HG03097 (cell line): ENCODE results near the gene HMGA1.

Experiments used
- ATAC-seq: cut with Tn5 transposase; IDR thresholded peaks from one replicate; pipeline ENCODE4 v1.9.1; 2021; ENCODE audit not compliant: unreplicated experiment, low FRiP score

The HMGA1 gene, protein sequence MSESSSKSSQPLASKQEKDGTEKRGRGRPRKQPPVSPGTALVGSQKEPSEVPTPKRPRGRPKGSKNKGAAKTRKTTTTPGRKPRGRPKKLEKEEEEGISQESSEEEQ

DNA sequence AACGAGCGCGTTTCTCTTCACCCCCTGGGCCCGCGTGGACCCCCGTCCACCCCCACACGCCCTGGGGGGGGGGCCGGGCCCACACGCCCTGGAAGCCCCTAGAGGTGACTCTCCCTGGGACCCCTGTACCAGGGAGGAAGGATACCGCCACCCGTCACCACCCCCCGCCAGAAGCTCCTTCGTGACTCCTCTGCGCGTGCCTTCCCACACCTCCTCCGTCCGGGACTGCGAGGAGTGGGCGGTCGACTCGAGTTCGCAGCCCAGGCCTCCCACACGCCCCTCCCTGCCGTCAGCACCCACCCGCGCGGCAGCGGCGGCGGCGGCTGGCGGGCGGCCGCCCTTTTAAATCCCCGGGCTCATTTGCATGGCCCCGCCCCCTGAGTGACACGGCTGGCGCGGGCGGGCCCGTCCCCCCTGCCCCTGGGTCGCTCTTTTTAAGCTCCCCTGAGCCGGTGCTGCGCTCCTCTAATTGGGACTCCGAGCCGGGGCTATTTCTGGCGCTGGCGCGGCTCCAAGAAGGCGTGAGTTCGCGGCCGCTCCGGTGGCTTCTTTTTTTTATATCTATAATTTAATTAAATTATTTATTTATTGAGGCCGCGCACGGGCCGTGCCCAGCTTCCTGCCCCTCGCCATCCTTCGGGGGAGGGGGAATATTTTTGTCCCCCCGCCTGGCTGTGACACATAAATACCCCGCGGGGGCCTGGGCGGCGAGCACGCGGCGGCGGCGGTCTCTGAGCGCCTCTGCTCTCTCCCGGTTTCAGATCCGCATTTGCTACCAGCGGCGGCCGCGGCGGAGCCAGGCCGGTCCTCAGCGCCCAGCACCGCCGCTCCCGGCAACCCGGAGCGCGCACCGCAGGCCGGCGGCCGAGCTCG is at the start of gene HMGA1:
Gene HMGA1 (plus strand): TSS at position 431 of the 873 bp plus-strand sequence. CDS start 3,908 bp downstream, outside the sequence.
- ATAC-seq: peak; percentile 58

DNA sequence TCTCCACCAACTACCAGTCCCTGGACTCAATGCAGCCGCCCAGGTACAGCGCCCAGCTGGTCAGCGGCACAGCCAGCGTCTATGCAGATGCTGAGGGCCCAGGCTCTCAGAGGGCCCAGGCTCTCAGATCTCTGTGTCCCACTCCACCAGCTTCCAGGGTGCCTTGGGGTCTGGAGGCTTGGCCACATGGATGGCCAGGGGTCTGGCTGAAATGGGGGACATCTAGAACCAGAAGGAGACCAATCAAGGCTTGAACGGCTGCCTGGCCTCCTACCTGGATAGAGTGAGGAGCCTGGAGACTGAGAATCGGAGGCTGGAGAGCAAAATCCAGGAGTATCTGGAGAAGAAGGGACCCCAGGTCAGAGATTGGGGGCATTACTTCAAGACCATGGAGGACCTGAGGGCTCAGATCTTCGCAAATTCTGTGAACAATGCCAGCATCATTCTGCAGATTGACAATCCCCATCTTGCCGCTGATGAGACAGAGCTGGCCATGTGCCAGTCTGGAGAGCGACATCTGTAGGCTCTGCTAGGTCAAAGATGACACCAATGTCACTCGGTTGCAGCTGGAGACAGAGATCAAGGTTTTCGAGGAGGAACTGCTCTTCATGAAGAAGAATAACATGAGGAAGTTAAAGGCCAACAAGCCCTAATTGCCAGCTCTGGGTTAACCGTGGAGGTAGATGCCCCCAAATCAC is 46.7 kb upstream of the HMGA1 start:
- no peak for ATAC-seq

DNA sequence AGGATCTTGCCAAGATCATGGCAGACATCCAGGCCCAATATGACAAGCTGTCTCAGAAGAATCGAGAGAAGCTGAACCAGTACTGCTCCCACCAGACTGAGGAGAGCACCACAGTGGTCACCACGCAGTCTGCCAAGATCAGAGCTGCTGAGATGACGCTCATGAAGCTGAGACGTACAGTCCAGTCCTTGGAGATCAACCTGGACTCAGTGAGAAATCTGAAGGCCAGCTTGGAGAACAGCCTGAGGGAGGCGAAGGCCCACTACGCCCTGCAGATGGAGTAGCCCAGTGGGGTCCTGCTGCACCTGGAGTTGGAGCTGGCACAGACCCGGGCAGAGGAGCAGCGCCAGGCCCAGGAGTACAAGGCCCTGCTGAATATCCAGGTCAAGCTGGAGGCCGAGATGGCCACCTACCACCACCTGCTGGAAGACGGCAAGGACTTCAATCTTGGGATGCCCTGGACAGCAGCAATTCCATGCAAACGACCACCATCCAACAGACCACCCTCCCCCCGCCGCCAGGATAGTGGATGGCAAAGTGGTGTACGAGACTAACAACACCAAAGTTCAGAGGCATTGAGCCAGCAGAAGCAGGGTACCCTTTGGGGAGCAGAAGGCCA is 46.1 kb upstream of the HMGA1 start:
- no peak for ATAC-seq

DNA sequence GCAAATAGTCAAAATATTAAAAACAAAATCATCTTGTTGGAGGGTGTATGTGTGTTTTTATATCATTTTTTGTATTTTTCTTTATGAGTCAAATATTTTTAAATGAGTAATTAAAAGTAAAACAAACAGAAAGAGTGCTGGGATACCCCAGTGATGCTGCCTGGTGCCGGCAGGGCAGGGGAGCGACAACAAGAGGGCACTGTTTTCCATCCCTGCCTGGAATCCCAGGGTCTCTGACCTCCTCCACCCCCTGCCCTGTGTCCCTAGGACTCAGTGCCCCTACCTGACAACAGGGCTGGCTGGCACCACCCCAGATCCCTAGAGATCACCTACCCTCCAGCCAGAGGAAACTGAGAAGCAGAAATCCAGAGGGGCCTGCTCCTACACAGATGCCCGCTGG is 41.9 kb upstream of the HMGA1 start:
- no peak for ATAC-seq

DNA sequence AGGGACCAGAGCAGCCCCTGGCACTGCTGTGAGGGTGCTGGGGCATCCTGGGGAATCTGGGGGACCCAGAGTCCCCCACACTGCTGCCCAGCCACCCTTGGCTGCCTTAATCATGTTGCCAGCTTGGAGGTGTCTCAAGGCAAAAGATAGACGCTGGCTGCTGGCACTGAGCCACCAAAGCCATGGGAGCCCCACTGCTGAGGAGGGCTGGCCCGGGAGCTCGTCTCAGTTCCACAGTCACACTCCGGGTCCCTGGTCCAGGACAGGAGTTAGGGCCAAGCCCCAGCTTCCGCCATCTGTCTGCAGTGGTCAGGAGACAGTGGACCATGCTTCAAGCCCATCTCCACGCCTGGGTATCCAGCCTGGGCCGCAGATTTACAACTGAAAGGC is 41.0 kb upstream of the HMGA1 start:
- no peak for ATAC-seq

DNA sequence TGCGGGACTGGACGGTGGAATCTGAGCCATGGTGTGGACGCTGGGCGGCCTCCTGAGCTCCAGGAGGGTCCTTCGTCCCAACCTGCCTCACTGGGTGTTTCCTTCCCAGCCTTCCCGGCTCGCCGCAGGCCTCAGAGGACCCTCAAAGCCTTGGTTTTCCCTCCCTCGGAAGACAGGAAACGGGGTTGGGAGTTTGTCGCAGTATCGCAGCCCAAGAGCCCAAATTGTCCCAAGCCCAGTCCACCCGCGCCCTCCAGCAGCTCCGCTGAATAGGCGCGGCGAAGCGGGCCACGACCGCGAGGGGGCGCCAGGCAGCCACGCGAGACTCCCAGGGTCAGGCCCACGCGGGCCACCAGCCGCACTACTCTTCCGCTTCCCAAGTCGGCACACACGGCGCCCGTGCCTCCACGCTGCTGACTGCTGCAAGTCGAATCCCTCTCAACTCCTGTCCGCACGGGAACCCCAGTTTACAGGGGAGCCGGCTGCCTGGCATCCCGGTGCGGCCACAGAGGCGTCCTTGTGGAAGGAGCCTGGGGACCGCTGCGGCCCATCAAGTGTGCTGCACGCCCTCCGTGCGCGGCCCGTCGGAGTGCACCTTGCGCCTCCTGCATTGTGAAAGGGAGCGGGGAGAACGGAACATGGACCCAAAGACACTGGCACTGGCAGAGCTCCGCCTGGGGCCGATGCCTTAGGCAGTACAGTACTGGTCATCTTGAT is 40.4 kb upstream of the HMGA1 start:
- ATAC-seq: no peak

DNA sequence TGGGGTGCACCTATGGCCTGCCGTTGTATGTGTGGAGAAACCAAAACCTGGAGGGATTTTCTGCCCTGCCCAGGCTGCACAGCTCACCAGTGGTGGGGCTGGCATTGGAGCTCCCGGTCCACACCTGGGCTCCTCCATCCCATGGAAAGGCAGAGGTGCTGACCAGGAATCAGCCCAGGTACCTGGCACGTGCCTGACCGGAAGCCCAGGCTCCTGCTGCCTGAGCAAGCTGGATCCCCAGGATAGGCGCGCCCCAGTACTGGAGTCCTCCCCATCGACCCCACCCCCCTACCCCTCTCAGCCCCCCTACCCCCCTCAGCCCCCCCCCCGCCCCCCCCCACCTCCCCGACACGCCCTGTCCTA is 39.9 kb upstream of the HMGA1 start:
- no peak for ATAC-seq

DNA sequence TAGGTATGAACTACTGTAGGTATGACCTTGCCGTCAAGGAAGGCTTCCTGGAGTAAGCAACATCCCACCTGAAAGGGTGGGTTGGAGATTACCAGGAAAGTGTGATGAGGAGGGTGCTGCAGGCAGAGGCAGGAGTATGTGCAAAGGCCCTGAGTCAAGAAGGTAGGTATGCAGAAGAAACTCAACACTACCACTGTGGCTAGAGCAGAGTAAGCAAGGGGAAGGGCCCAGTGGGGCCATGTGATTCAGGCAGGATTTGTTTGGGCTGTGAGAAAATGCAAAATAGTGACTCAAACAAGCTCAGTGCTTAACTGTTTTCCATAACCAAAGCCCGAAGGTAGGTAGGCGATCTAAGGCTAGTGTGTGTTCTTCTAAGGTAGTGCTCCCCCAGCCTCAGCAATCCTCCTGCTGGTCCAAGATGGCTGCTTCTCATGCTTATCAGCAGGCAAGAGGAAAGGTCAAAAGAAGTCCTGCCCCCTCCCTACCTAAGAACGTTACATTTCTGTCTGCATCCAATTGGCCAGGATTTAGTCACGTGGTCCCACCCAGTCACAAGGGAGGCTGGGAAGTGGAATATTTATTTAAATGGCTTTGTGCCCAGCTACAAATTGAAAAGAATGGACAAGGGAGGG is 36.2 kb upstream of the HMGA1 start:
- no peak for ATAC-seq

DNA sequence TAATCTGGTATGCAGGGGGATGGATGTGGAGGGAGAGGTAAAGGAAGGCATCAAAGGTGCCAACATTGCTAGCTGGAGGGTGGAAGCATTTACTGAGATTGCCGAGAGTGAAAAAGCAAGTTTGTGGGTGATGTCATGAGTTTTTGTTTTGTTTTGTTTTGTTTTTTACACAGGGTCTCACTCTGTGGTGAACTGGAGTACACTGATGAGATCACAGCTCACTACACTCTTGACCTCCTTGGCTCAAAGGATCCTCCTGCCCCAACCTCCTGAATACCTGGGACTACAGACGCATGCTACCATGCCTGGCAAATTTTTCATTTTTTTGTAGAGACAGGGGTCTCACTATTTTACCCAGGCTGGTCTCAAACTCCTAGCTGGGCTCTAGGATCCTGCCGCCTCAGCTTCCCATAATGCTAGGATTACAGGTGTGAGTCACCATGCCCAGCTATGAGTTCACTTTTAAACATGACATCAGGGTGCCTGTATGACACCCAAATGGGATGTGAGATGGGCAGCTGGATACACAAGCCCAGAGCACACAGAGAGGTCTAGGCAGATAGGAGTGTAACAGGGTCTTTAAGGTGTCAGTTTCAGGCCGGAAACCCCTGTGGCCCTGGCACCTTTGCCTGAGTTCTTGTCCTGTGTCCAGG is 35.1 kb upstream of the HMGA1 start:
- ATAC-seq: no peak

DNA sequence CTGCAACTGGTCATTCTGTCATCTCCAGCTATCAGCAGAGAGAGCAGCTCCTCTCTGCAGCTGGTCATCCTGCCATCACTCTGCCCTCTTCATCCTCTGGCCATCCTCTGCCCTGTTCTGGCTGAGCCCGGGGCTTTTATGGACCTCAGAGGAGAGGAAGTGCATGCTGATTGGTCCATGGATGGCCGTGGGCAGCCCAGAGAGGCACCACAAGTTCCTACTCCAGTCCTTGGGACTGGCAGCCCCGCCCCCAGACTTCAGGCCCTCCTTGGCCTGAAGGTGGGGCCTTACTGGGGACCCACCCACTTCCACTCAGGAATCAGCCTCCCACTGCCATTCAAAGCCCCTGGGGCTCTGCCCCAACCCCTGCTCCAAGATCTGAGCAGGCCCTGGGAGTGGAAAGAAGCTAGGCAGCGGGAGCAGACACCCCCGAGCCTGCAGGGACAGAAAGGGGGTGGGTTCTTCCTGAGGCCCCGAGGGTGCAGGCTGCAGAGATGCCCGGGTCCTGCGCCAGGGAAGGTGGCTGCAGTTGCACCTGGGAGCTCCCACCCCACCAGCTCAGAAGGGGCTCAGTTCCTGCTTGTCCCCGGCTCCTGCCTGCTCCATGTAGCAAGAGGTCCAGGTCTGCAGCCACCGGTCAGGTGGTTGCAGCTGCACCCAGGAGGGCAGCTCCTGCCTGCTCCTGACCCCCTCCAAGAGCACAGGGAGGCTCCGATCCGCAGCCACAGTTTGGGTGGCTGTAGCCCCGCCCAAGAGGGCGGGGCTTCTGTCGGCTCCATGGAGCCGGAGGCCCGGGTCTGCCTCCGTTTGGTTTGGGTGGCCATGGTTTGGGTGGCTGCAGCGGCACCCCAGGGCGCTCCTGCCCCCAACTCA is 34.1 kb upstream of the HMGA1 start:
- ATAC-seq: no peak

DNA sequence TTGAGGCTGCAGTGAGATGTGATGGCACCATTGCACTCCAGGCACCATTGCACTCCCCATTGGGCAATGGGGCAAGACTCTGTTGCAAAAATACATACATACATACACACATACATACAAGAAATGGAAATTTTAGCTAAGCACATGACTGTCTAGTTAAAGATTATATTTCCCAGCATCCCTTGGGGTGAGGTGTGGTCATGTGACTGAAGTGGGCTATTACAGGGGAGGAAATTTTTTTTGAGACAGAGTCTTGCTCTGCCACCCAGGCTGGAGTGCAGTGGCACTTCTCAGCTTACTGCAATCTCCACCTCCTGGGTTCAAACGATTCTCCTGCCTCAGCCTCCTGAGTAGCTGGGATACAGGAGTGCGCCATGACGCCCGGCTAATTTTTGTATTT is 32.0 kb upstream of the HMGA1 start:
- no peak for ATAC-seq

DNA sequence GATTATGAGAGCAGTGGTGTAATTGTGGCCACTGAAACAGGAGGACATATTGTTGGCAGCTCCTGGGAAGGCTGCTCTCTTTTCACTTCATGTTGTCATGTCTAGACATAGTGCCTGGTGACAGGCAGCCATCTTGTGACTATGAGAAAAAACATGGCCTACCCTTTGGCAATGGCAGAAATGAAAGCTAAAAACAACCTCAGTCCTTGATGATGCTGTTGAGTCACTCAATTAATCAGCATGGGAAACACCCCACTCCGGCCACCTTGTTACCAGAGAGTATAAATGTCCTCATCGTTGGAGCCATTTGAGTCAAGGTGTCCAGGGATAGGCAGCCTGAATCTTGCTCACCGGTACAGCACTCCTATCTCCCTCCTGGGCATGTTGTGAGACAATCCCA is 31.2 kb upstream of the HMGA1 start:
- ATAC-seq: no peak

DNA sequence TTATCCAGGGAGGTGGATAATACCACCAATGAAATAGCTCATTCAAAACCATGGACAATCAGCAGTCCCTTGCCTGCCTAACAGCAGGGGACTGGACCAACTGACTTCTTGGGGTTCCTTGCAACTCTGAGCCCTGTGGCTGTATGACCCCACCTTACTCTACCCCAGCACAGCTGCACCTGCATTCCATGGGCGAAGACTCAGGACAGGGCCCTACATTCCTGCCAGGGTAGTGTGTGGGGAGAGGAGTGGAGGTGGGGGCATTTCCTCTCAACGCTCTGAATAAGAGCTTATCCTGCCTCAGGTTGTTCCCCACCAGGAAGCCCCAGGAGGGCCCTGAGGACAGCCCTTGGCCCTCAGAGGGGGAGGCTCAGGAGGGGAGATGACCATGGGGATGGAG is 30.8 kb upstream of the HMGA1 start:
- ATAC-seq: no peak

DNA sequence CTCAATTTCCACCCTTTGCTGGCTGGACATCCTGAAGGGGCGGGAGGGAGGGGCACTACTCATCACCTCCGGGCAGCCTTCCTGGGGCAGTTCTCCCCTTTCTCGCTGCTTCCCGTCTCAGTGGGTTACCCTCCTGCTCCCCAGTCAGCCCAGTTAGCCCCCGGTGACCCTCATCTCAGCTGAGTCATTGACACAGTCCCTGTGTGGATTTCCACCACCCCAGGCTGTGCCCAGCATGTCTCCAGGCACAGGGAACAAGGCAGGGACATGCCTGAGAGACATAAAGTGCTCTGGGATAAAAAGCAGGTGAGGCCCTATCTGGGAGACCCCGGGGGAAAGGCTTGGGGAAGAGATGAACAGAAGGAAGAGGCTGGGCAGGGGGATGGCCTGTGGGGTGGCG is 29.9 kb upstream of the HMGA1 start:
- no peak for ATAC-seq

DNA sequence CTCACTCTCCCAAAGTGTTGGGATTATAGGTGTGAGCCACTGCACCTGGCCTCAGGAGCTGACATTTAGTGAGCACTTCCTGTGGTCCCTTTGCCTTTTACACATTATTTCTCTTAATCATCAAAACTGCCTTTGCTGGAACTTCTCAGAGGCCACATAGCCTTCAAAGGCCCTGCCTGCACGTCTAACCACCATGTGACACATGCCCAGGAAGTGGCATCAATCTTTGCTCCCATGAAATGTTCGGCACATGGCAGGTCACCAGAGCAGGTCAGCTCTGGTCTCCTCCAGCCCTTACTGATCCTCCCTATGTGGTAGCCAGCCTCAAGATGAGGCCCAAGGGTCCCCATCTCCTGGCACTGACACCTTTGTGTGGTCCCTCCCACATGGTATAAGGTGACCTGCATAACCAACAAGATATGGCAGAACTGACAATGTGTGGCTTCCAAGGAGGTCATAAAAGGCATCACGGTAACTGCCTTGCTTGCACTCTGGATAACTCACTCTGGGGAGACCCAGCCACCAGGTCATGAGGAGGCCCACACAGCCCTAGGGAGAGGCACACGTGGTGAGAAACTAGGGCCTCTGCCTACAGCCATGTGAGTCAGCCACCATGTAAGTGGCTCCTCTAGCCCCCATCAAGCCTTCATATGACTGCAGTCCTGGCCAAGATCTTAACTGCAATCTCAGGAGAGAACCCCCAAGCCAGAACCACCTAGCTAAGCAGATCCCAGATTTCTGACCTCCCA is 28.8 kb upstream of the HMGA1 start:
- ATAC-seq: no peak

DNA sequence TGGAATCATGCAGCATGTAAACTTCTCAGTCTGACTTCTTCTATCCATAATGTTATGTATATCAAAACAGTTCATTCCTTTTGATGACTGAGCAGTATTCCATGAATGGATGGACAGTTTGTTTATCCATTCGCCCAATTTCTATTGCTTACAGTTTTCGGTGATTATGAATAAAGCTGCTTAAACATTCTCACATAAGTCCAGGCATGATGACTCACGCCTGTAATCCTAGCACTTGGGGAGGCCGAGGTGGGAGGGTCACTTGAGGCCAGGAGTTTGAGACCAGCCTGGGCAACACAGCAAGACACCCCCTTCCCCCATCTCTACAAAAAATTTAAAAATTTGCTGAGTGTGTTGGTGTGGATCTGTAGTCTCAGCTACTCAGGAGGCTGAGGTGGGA is 22.9 kb upstream of the HMGA1 start:
- no peak for ATAC-seq

DNA sequence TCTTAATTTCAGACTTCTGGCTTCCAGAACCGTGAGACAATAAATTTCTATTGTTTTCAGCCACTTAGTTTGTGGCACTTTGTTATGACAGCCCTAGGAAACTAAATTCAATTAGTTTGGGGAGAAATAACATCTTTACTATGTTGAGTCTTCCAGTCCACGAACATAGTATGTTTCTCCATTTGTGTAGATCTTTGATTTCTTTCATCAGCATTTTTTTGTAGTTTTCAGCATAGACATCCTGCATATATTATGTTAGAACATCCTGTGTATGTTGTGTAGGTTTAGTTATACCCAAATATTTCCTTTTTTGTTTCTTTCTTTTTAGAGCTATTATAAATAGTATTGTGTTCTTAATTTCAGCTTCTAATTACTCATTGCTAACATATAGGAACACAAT is 18.0 kb upstream of the HMGA1 start:
- ATAC-seq: no peak

DNA sequence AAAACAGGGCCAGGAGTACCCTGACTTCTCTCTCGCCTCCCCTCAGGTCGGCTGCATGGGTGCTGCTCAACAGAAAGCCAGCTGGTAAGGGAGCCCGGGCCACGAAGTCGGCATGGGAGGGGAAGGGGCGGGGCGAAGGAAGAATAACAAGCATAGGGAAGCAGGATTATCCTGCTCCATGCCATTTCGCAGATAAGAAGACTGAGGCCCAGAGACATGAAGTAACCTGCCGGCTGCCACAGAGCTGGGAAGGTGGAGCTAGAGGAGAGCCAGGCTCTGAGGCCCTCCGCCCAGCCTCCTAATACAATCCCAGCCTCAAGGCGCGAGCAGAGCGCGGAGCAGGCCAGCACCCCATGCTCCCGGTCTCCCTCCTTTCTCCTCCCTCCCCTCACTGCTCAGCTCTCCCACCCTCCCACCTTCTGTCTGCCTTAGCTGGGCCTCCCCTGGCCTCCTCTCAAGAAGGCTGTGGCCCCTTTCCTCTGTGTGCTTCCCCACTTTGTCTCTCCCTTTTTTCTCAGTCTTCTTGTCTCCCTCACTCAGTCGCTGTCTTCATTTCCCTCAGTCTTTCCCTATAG is 13.2 kb upstream of the HMGA1 start:
- ATAC-seq: peak; percentile 23
